Panc1 (cell line): ENCODE data around the gene BARX2. TPM values are rescaled to one million over a fixed set of nuclear protein-coding genes. Genes with fewer than 3 reads are reported as not detected.

Experiments
- ATAC-seq: fragments of 200-7000 bp; cut with Tn5 transposase; 2 replicates; pipeline ENCODE4 v1.9.1; 2020; ENCODE audit warnings: mild to moderate bottlenecking, moderate library complexity
- BruUV-seq: library from RNA; stranded (reverse); fragments of 400-500 nt; replicated peaks from 2 replicates; lab custom pipeline; 2021; lab: Mats Ljungman, UMichigan
- CTCF ChIA-PET: fragments of 300-600 bp; sonication (Branson Sonifier 250); formaldehyde crosslinking; loops from one replicate; lab custom pipeline; 2022; ENCODE audit warnings: antibody characterized with exemption; lab: Charles Lee
- POLR2A ChIA-PET: fragments of 300-600 bp; sonication (Branson Sonifier 250); formaldehyde crosslinking; loops from one replicate; lab custom pipeline; 2022; ENCODE audit warnings: antibody characterized with exemption; lab: Charles Lee
- DNase-seq: peaks from one replicate; pipeline ENCODE4 v3.0.0-alpha.2; 2010; ENCODE audit warnings: low read depth, low spot score
- H3K27ac ChIP-seq: 2 replicates; pipeline ENCODE4 v1.5.1; 2011; ENCODE audit warnings: mild to moderate bottlenecking, low read length, inconsistent platforms
- H3K27me3 ChIP-seq: fragments of 200-500 bp; sonication (Bioruptor generic); 2 replicates; pipeline ENCODE4 v1.6.0; 2014; ENCODE audit warnings: low read length, inconsistent platforms; ENCODE audit not compliant: control insufficient read depth, insufficient read depth
- H3K36me3 ChIP-seq: fragments of 200-500 bp; sonication (Bioruptor generic); 2 replicates; pipeline ENCODE4 v1.5.1; 2014; ENCODE audit warnings: inconsistent platforms, mild to moderate bottlenecking, low read length, moderate library complexity; ENCODE audit not compliant: control insufficient read depth, insufficient read depth
- H3K4me1 ChIP-seq: 2 replicates; pipeline ENCODE4 v1.5.1; 2011; ENCODE audit warnings: inconsistent platforms, mild to moderate bottlenecking, low read length, moderate library complexity; ENCODE audit not compliant: control insufficient read depth, insufficient read depth
- H3K4me3 ChIP-seq, 2 experiments: 2 replicates each; pipeline ENCODE4 v1.5.1; 2011 to 2012; ENCODE audit warnings: low read depth in 2 of 2, low read length in 2 of 2, mild to moderate bottlenecking in 2 of 2, inconsistent platforms in 1 of 2, moderate library complexity in 1 of 2
- H3K9me3 ChIP-seq: fragments of 200-500 bp; sonication (Bioruptor generic); 2 replicates; pipeline ENCODE4 v1.5.1; 2014; ENCODE audit warnings: low read depth, mild to moderate bottlenecking, inconsistent platforms, low read length, moderate library complexity; ENCODE audit not compliant: control insufficient read depth, insufficient read depth
- POLR2AphosphoS5 ChIP-seq: IDR thresholded peaks from 2 replicates; pipeline ENCODE4 v1.6.1; 2012; ENCODE audit warnings: mild to moderate bottlenecking, low read depth, low read length, moderate library complexity
- SIN3A ChIP-seq: IDR thresholded peaks from 2 replicates; pipeline ENCODE4 v1.6.1; 2012; ENCODE audit warnings: low read depth, mild to moderate bottlenecking, low read length, moderate library complexity, borderline replicate concordance; ENCODE audit not compliant: insufficient read depth
- TCF7L2 ChIP-seq: IDR thresholded peaks from 2 replicates; pipeline ENCODE4 v1.6.1; 2011; ENCODE audit warnings: mild to moderate bottlenecking, low read depth, low read length, inconsistent platforms
- in situ Hi-C: cut with HindIII; loops from 2 replicates; pipeline ENCODE4 v1.10.0; 2016; ENCODE audit warnings: low sequenced_read_pairs, low pct_unique_long_range_greater_than_20kb
- intact Hi-C: fragments of 100-400 bp; cut with micrococcal nuclease; formaldehyde crosslinking; loops from one replicate; pipeline ENCODE4 v1.10.0; 2022; ENCODE audit not compliant: unreplicated experiment
- total RNA-seq: library from RNA; stranded (reverse); gene quantifications from one replicate; pipeline ENCODE4 v1.2.1, GENCODE V29; 2021; ENCODE audit not compliant: unreplicated experiment
- TF ChIP-seq, protein P1 (sequence below): fragments of 450-650 bp; IDR thresholded peaks from 2 replicates; pipeline ENCODE4 v1.5.1; 2017; ENCODE audit warnings: mild to moderate bottlenecking
- TF ChIP-seq, protein P2 (sequence below), 2 experiments: IDR thresholded peaks; 2 replicates each; pipeline ENCODE4 v1.6.1; 2011 to 2012; ENCODE audit warnings: low read depth in 2 of 2, control low read depth in 1 of 2, low read length in 1 of 2, mild to moderate bottlenecking in 1 of 2, moderate library complexity in 1 of 2; ENCODE audit not compliant: insufficient read depth in 1 of 2

Gene BARX2
- total RNA-seq, 1 experiment from 2014 or later, result 3.9 TPM

DNA sequence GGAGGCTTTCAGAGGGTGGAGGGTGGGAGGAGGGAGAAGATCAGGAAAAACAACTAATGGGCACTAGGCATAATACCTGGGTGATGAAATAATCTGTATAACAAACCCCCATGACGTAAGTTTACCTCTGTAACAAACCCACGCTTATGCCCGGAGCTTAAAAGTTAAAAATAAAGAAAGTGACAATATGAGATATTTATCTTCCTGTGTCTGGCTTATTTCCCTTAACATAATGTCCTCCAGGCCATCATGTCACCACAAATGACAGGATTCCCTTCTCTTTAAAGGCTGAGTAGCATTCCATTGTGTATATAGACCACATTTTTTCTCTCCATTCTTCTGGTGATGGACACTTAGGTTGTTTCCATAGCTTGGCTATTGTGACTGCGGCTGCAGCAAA is 79.5 kb downstream of the BARX2 start:
- ATAC-seq, result no peak
- no peak for TF ChIP-seq POLR2AphosphoS5
- Histone ChIP-seq H3K27ac (no peak overlapping the region), H3K4me3 (no peak overlapping the region), H3K27me3 (no peaks in the 10 kb centered on the region), H3K4me1 (no peaks in the 10 kb centered on the region), H3K9me3 (no peaks in the 10 kb centered on the region), H3K36me3 (no peaks in the 10 kb centered on the region)
- intact Hi-C loops (no loop called here), in situ Hi-C loops (no loop called here)
- ChIA-PET CTCF (no interaction called here), POLR2A (no interaction called here)
- BruUV-seq, result no TSS peak
- no peak for DNase-seq

DNA sequence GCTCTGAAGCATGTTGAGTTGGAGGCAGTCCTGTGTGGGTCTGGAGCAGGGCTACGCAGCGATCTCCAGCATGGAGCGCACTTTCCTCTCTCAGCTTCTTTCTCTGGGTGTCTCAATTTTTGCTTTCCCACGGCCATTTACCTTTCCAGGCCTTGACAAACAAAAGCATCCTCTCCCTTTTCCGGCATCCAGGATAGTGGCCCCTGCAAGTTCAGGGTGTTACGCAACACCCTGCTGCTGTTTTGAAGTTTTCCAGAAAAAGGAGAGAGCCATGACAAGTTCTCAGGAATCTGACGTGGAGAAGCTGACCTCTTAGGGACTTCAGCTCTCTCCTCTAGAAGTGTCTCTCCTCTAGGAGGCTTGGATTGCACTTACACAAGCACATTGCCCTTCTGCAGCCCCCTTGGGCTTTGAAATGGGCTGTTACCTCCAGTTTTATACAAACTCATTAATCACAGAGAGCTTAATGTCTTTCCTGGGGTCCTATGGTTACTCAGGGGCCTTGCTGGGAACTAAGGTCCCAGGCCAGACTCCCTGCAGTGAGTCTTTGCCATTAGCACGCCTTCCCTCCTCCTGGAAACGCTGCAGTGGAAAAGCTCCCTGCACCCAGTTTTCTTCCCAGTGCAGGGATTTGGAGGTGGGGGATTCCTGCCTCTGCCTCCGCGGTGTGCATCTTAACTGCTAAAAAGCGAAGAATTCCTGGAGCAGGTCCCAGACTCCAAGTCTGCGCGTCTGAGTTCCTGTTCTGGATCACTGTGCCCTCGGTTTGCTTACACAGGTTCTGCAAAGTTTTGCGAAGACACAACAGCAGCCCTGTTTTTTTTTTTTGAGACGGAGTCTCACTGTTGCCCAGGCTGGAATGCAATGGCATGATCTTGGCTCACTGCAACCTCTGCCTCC is 80.4 kb downstream of the BARX2 start:
- H3K4me3 ChIP-seq, result no peak overlapping the region
- in situ Hi-C loops, result no loop called here
- DNase-seq (no peak), ATAC-seq (no peak)
- POLR2A ChIA-PET, result no interaction called here
- no peaks in the 10 kb centered on the region for H3K27me3 ChIP-seq
- H3K27ac ChIP-seq, result no peak overlapping the region
- H3K36me3 ChIP-seq, result no peaks in the 10 kb centered on the region
- no peaks in the 10 kb centered on the region for H3K4me1 ChIP-seq
- TF ChIP-seq, protein P1, sequence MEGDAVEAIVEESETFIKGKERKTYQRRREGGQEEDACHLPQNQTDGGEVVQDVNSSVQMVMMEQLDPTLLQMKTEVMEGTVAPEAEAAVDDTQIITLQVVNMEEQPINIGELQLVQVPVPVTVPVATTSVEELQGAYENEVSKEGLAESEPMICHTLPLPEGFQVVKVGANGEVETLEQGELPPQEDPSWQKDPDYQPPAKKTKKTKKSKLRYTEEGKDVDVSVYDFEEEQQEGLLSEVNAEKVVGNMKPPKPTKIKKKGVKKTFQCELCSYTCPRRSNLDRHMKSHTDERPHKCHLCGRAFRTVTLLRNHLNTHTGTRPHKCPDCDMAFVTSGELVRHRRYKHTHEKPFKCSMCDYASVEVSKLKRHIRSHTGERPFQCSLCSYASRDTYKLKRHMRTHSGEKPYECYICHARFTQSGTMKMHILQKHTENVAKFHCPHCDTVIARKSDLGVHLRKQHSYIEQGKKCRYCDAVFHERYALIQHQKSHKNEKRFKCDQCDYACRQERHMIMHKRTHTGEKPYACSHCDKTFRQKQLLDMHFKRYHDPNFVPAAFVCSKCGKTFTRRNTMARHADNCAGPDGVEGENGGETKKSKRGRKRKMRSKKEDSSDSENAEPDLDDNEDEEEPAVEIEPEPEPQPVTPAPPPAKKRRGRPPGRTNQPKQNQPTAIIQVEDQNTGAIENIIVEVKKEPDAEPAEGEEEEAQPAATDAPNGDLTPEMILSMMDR, result no peak
- no peak for TF ChIP-seq POLR2AphosphoS5
- TF ChIP-seq SIN3A, result no peak
- TF ChIP-seq TCF7L2, result no peak
- TF ChIP-seq, protein P2, sequence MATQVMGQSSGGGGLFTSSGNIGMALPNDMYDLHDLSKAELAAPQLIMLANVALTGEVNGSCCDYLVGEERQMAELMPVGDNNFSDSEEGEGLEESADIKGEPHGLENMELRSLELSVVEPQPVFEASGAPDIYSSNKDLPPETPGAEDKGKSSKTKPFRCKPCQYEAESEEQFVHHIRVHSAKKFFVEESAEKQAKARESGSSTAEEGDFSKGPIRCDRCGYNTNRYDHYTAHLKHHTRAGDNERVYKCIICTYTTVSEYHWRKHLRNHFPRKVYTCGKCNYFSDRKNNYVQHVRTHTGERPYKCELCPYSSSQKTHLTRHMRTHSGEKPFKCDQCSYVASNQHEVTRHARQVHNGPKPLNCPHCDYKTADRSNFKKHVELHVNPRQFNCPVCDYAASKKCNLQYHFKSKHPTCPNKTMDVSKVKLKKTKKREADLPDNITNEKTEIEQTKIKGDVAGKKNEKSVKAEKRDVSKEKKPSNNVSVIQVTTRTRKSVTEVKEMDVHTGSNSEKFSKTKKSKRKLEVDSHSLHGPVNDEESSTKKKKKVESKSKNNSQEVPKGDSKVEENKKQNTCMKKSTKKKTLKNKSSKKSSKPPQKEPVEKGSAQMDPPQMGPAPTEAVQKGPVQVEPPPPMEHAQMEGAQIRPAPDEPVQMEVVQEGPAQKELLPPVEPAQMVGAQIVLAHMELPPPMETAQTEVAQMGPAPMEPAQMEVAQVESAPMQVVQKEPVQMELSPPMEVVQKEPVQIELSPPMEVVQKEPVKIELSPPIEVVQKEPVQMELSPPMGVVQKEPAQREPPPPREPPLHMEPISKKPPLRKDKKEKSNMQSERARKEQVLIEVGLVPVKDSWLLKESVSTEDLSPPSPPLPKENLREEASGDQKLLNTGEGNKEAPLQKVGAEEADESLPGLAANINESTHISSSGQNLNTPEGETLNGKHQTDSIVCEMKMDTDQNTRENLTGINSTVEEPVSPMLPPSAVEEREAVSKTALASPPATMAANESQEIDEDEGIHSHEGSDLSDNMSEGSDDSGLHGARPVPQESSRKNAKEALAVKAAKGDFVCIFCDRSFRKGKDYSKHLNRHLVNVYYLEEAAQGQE (IDR thresholded peaks at IDR 0.05; ENCODE audit: insufficient read depth in 1 of 2, low read depth in 2 of 2, low read length in 1 of 2), result no peak
- H3K9me3 ChIP-seq, result no peaks in the 10 kb centered on the region
- CTCF ChIA-PET, result no interaction called here
- intact Hi-C loops, result no loop called here
- no TSS peak for BruUV-seq

DNA sequence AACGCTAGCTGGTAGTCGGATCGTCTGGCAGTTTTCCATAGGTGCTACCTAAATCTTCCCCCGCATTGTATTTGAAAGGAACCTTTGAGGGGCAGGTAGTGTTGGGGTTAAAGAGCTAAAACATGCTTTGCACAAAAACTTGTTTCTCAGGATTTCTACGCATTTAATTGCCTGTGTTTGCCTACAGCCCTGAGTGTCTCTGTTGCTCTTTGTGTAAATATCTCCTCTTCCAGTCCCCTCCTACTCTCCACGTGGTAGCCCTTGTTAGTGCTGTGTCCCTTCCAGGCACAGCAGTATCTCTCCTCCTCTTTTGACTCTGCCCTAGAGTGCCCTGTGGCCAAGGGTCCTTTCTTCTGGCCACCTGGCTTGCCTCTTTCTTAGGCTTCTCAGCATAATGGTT is 81.7 kb downstream of the BARX2 start:
- BruUV-seq, result no TSS peak
- in situ Hi-C loops, result no loop called here
- no peaks in the 10 kb centered on the region for H3K9me3 ChIP-seq
- H3K27ac ChIP-seq, result no peak overlapping the region
- ATAC-seq (no peak), DNase-seq (no peak)
- ChIA-PET POLR2A (no interaction called here), CTCF (no interaction called here)
- H3K27me3 ChIP-seq, result no peaks in the 10 kb centered on the region
- no peak overlapping the region for H3K4me3 ChIP-seq
- H3K4me1 ChIP-seq, result no peaks in the 10 kb centered on the region
- TF ChIP-seq, protein P1, result no peak
- TF ChIP-seq SIN3A (no peak), TCF7L2 (no peak), POLR2AphosphoS5 (no peak)
- TF ChIP-seq, protein P2 (IDR thresholded peaks at IDR 0.05; ENCODE audit: insufficient read depth in 1 of 2, low read depth in 2 of 2, low read length in 1 of 2), result no peak
- H3K36me3 ChIP-seq, result no peaks in the 10 kb centered on the region
- intact Hi-C loops, result no loop called here
